ENCODE data around the gene PDS5B. TPM values are rescaled to one million over a fixed set of nuclear protein-coding genes. Genes with fewer than 3 reads are reported as not detected.

The PDS5B gene
- total and polyA plus RNA-seq, 2 experiments from 2014 or later = 16.6 to 34.0 TPM

- TF ChIP-seq EZH2 (IDR thresholded peaks at IDR 0.05; ENCODE audit: borderline replicate concordance) = no peak
- no peak for TF ChIP-seq EZH2phosphoT487 (IDR thresholded peaks at IDR 0.05; ENCODE audit: low read depth, severe bottlenecking, unreplicated experiment)
- peaks cover 98% of the 10 kb centered on the region for H3K79me2 ChIP-seq
- H2AFZ ChIP-seq = no peak overlapping the region
- no peak overlapping the region for H3K4me3 ChIP-seq
- no peak for DNase-seq (ENCODE audit: low spot score)
- H3K9me2 ChIP-seq (replicated peaks; ENCODE audit: insufficient read depth) = no peaks in the 10 kb centered on the region
- H3K27me3 ChIP-seq = no peaks in the 10 kb centered on the region
- H3K9me3 ChIP-seq (ENCODE audit: low read depth) = peaks cover 5% of the 10 kb centered on the region
- H3K4me2 ChIP-seq = no peak overlapping the region
- no peaks in the 10 kb centered on the region for H3K36me3 ChIP-seq (replicated peaks; ENCODE audit: insufficient read depth, low read depth)
- WGBS (ENCODE audit: low lambda C conversion rate, missing lambda C conversion rate) = 100% methylated on average over 1 of the region's 1 CpG
- no peak overlapping the region for H3K27ac ChIP-seq
- H4K20me1 ChIP-seq (ENCODE audit: insufficient read depth, poor library complexity, severe bottlenecking) = peaks cover 34% of the 10 kb centered on the region
- no peaks in the 10 kb centered on the region for H3K4me1 ChIP-seq (ENCODE audit: insufficient read depth)
Observed at GRCh38 chr13:32610977-32611376, 24.7 kb downstream of the PDS5B start.

GRCh38 chr13:32616883-32617511, 30.7 kb downstream of the PDS5B start:
- H3K4me3 ChIP-seq = no peak overlapping the region
- no peaks in the 10 kb centered on the region for H3K36me3 ChIP-seq (replicated peaks; ENCODE audit: insufficient read depth, low read depth)
- no peaks in the 10 kb centered on the region for H3K4me1 ChIP-seq (ENCODE audit: insufficient read depth)
- H3K9me2 ChIP-seq (replicated peaks; ENCODE audit: insufficient read depth) = no peaks in the 10 kb centered on the region
- H3K27me3 ChIP-seq = no peaks in the 10 kb centered on the region
- peaks cover 10% of the 10 kb centered on the region for H4K20me1 ChIP-seq (ENCODE audit: insufficient read depth, poor library complexity, severe bottlenecking)
- no peak for DNase-seq (ENCODE audit: low spot score)
- no peak overlapping the region for H2AFZ ChIP-seq
- 98% methylated on average over 5 of the region's 5 CpGs for WGBS (ENCODE audit: low lambda C conversion rate, missing lambda C conversion rate)
- no peak for TF ChIP-seq EZH2 (IDR thresholded peaks at IDR 0.05; ENCODE audit: borderline replicate concordance)
- TF ChIP-seq CTCF (IDR thresholded peaks at IDR 0.05; ENCODE audit: poor library complexity) = no peak
- no peak for TF ChIP-seq EZH2phosphoT487 (IDR thresholded peaks at IDR 0.05; ENCODE audit: low read depth, severe bottlenecking, unreplicated experiment)
- no peak overlapping the region for H3K27ac ChIP-seq
- no peaks in the 10 kb centered on the region for H3K9me3 ChIP-seq (ENCODE audit: low read depth)
- peaks cover 100% of the 10 kb centered on the region for H3K79me2 ChIP-seq
- no peak overlapping the region for H3K4me2 ChIP-seq

GRCh38 chr13:32622827-32623226, 36.6 kb downstream of the PDS5B start:
- DNase-seq (ENCODE audit: low spot score) = no peak
- Histone ChIP-seq H3K79me2 (peaks cover 100% of the 10 kb centered on the region), H3K4me1 (ENCODE audit: insufficient read depth) (no peaks in the 10 kb centered on the region), H3K9me3 (ENCODE audit: low read depth) (peaks cover 9% of the 10 kb centered on the region), H3K27ac (no peak overlapping the region), H3K9me2 (replicated peaks; ENCODE audit: insufficient read depth) (no peaks in the 10 kb centered on the region), H4K20me1 (ENCODE audit: insufficient read depth, poor library complexity, severe bottlenecking) (peaks cover 24% of the 10 kb centered on the region), H2AFZ (no peak overlapping the region), H3K4me3 (no peak overlapping the region), H3K27me3 (no peaks in the 10 kb centered on the region), H3K4me2 (no peak overlapping the region), H3K36me3 (replicated peaks; ENCODE audit: insufficient read depth, low read depth) (no peaks in the 10 kb centered on the region)
- 100% methylated on average over 3 of the region's 3 CpGs for WGBS (ENCODE audit: low lambda C conversion rate, missing lambda C conversion rate)
- no peak for TF ChIP-seq EZH2 (IDR thresholded peaks at IDR 0.05; ENCODE audit: borderline replicate concordance)
- TF ChIP-seq CTCF (IDR thresholded peaks at IDR 0.05; ENCODE audit: poor library complexity) = no peak
- no peak for TF ChIP-seq EZH2phosphoT487 (IDR thresholded peaks at IDR 0.05; ENCODE audit: low read depth, severe bottlenecking, unreplicated experiment)

GRCh38 chr13:32624441-32624840, 38.2 kb downstream of the PDS5B start:
- no peak overlapping the region for H2AFZ ChIP-seq
- no peak for DNase-seq (ENCODE audit: low spot score)
- no peaks in the 10 kb centered on the region for H3K36me3 ChIP-seq (replicated peaks; ENCODE audit: insufficient read depth, low read depth)
- H3K27ac ChIP-seq = no peak overlapping the region
- TF ChIP-seq EZH2phosphoT487 (IDR thresholded peaks at IDR 0.05; ENCODE audit: low read depth, severe bottlenecking, unreplicated experiment) = no peak
- TF ChIP-seq CTCF (IDR thresholded peaks at IDR 0.05; ENCODE audit: poor library complexity) = no peak
- no peak for TF ChIP-seq EZH2 (IDR thresholded peaks at IDR 0.05; ENCODE audit: borderline replicate concordance)
- H3K4me3 ChIP-seq = no peak overlapping the region
- peaks cover 100% of the 10 kb centered on the region for H3K79me2 ChIP-seq
- peaks cover 9% of the 10 kb centered on the region for H3K9me3 ChIP-seq (ENCODE audit: low read depth)
- H3K4me1 ChIP-seq (ENCODE audit: insufficient read depth) = no peaks in the 10 kb centered on the region
- no peak overlapping the region for H3K4me2 ChIP-seq
- WGBS (ENCODE audit: low lambda C conversion rate, missing lambda C conversion rate) = 97% methylated on average over 1 of the region's 1 CpG
- no peaks in the 10 kb centered on the region for H3K9me2 ChIP-seq (replicated peaks; ENCODE audit: insufficient read depth)
- H4K20me1 ChIP-seq (ENCODE audit: insufficient read depth, poor library complexity, severe bottlenecking) = peaks cover 25% of the 10 kb centered on the region
- no peaks in the 10 kb centered on the region for H3K27me3 ChIP-seq
